Measurements from ENCODE around the gene CPT2. TPM values are rescaled to one million over a fixed set of nuclear protein-coding genes. Genes with fewer than 3 reads are reported as not detected.

CPT2 gene
- total and polyA plus RNA-seq, 2 of the 13 experiments (the other 11 are each of a cell fraction or from before 2014, with no cell fraction given), result 12.6 to 14.6 TPM

GRCh38 chr1:53160924-53161378, 35.7 kb upstream of the CPT2 start (continued):
- TF ChIP-seq ZNF281 (CRISPR knock-in tag; IDR thresholded peaks at IDR 0.05; ENCODE audit: borderline replicate concordance), result peak; percentile 83; the same call in 1 of the 2 replicates
- no peak for TF ChIP-seq MTF1 (CRISPR knock-in tag; IDR thresholded peaks at IDR 0.05)
- TF ChIP-seq PRMT3 (CRISPR knock-in tag; IDR thresholded peaks at IDR 0.05; ENCODE audit: borderline replicate concordance, low read depth), result no peak
- no peak for TF ChIP-seq HNRNPH1 (optimal IDR thresholded peaks at IDR 0.05; ENCODE audit: low read depth, low read length)
- TF ChIP-seq TBL1XR1 (IDR thresholded peaks at IDR 0.05; ENCODE audit: borderline replicate concordance, low read length, partially characterized antibody), result peak; percentile 67
- TF ChIP-seq ZFP1 (CRISPR knock-in tag; IDR thresholded peaks at IDR 0.05), result no peak
- TF ChIP-seq ZNF24 (IDR thresholded peaks at IDR 0.05), result no peak
- TF ChIP-seq HNRNPUL1 (IDR thresholded peaks at IDR 0.05; ENCODE audit: low read depth, low read length), result no peak
- no peak for TF ChIP-seq GPN1 (CRISPR knock-in tag; IDR thresholded peaks at IDR 0.05; ENCODE audit: borderline replicate concordance)
- TF ChIP-seq SMAD1 (CRISPR knock-in tag; IDR thresholded peaks at IDR 0.05; ENCODE audit: borderline replicate concordance, low read depth), result peak; percentile 73; the same call in 1 of the 2 replicates
- no peak for TF ChIP-seq ZXDC (CRISPR knock-in tag; IDR thresholded peaks at IDR 0.05)
- TF ChIP-seq TERF1 (CRISPR knock-in tag; IDR thresholded peaks at IDR 0.05), result no peak
- TF ChIP-seq GMEB1 (CRISPR knock-in tag; IDR thresholded peaks at IDR 0.05; ENCODE audit: borderline replicate concordance), result peak; percentile 65; the same call in 1 of the 2 replicates
- peak; percentile 91 for TF ChIP-seq FOXJ3 (CRISPR knock-in tag; IDR thresholded peaks at IDR 0.05; ENCODE audit: borderline replicate concordance)
- peak; percentile 91 for TF ChIP-seq NR2C2 (CRISPR knock-in tag; IDR thresholded peaks at IDR 0.05; ENCODE audit: borderline replicate concordance)
- peak; percentile 82 for TF ChIP-seq MIER2 (CRISPR knock-in tag; IDR thresholded peaks at IDR 0.05)
- TF ChIP-seq ZNF569 (CRISPR knock-in tag; IDR thresholded peaks at IDR 0.05; ENCODE audit: borderline replicate concordance), result no peak
- peak; percentile 47; the same call in 1 of the 2 replicates for TF ChIP-seq NFYC (CRISPR knock-in tag; IDR thresholded peaks at IDR 0.05)
- peak; percentile 89 for TF ChIP-seq ZNF263 (CRISPR knock-in tag; IDR thresholded peaks at IDR 0.05)
- peak; percentile 91; the same call in 1 of the 2 replicates for TF ChIP-seq TFAP4 (IDR thresholded peaks at IDR 0.05; ENCODE audit: borderline replicate concordance, low read depth)
- TF ChIP-seq CEBPG (CRISPR knock-in tag; IDR thresholded peaks at IDR 0.05), result peak; percentile 61
